ENCODE data around the gene TMEM30B. TPM values are rescaled to one million over a fixed set of nuclear protein-coding genes. Genes with fewer than 3 reads are reported as not detected.

Gene TMEM30B
- total and polyA plus RNA-seq, 2 experiments from 2014 or later = 18.2 to 19.3 TPM

GRCh38 chr14:61238611-61239245, 42.4 kb downstream of the TMEM30B start:
- Histone ChIP-seq H3K27me3 (no peaks in the 10 kb centered on the region), H3K79me2 (no peaks in the 10 kb centered on the region), H2AFZ (no peak overlapping the region), H3K9me2 (replicated peaks; ENCODE audit: insufficient read depth) (no peaks in the 10 kb centered on the region), H3K4me2 (no peak overlapping the region), H3K4me1 (ENCODE audit: insufficient read depth) (no peaks in the 10 kb centered on the region), H3K4me3 (no peak overlapping the region), H4K20me1 (ENCODE audit: insufficient read depth, poor library complexity, severe bottlenecking) (no peaks in the 10 kb centered on the region), H3K9me3 (ENCODE audit: low read depth) (no peaks in the 10 kb centered on the region), H3K36me3 (replicated peaks; ENCODE audit: insufficient read depth, low read depth) (no peaks in the 10 kb centered on the region), H3K27ac (no peak overlapping the region)
- DNase-seq (ENCODE audit: low spot score) = no peak
- TF ChIP-seq EZH2phosphoT487 (IDR thresholded peaks at IDR 0.05; ENCODE audit: low read depth, severe bottlenecking, unreplicated experiment) (no peak), EZH2 (IDR thresholded peaks at IDR 0.05; ENCODE audit: borderline replicate concordance) (no peak), CTCF (IDR thresholded peaks at IDR 0.05; ENCODE audit: poor library complexity) (no peak)
- 56% methylated on average over 7 of the region's 7 CpGs for WGBS (ENCODE audit: low lambda C conversion rate, missing lambda C conversion rate)

GRCh38 chr14:61234215-61234916, 46.8 kb downstream of the TMEM30B start:
- no peaks in the 10 kb centered on the region for H3K79me2 ChIP-seq
- no peaks in the 10 kb centered on the region for H3K9me3 ChIP-seq (ENCODE audit: low read depth)
- TF ChIP-seq EZH2phosphoT487 (IDR thresholded peaks at IDR 0.05; ENCODE audit: low read depth, severe bottlenecking, unreplicated experiment) (no peak), EZH2 (IDR thresholded peaks at IDR 0.05; ENCODE audit: borderline replicate concordance) (no peak)
- H3K36me3 ChIP-seq (replicated peaks; ENCODE audit: insufficient read depth, low read depth) = no peaks in the 10 kb centered on the region
- no peak overlapping the region for H3K4me3 ChIP-seq
- H3K9me2 ChIP-seq (replicated peaks; ENCODE audit: insufficient read depth) = no peaks in the 10 kb centered on the region
- H2AFZ ChIP-seq = no peak overlapping the region
- H3K4me1 ChIP-seq (ENCODE audit: insufficient read depth) = peaks cover under 1% of the 10 kb centered on the region
- no peak overlapping the region for H3K27ac ChIP-seq
- DNase-seq (ENCODE audit: low spot score) = no peak
- H4K20me1 ChIP-seq (ENCODE audit: insufficient read depth, poor library complexity, severe bottlenecking) = no peaks in the 10 kb centered on the region
- WGBS (ENCODE audit: low lambda C conversion rate, missing lambda C conversion rate) = 89% methylated on average over 2 of the region's 2 CpGs
- no peaks in the 10 kb centered on the region for H3K27me3 ChIP-seq
- H3K4me2 ChIP-seq = no peak overlapping the region

GRCh38 chr14:61233436-61233956, 47.6 kb downstream of the TMEM30B start:
- Histone ChIP-seq H3K4me2 (no peak overlapping the region), H3K9me3 (ENCODE audit: low read depth) (no peaks in the 10 kb centered on the region), H3K4me1 (ENCODE audit: insufficient read depth) (peaks cover 5% of the 10 kb centered on the region), H3K9me2 (replicated peaks; ENCODE audit: insufficient read depth) (no peaks in the 10 kb centered on the region), H3K36me3 (replicated peaks; ENCODE audit: insufficient read depth, low read depth) (no peaks in the 10 kb centered on the region), H3K27me3 (no peaks in the 10 kb centered on the region), H3K4me3 (no peak overlapping the region), H4K20me1 (ENCODE audit: insufficient read depth, poor library complexity, severe bottlenecking) (no peaks in the 10 kb centered on the region), H3K27ac (no peak overlapping the region), H3K79me2 (no peaks in the 10 kb centered on the region), H2AFZ (no peak overlapping the region)
- no peak for TF ChIP-seq EZH2 (IDR thresholded peaks at IDR 0.05; ENCODE audit: borderline replicate concordance)
- no peak for TF ChIP-seq CTCF (IDR thresholded peaks at IDR 0.05; ENCODE audit: poor library complexity)
- no peak for TF ChIP-seq EZH2phosphoT487 (IDR thresholded peaks at IDR 0.05; ENCODE audit: low read depth, severe bottlenecking, unreplicated experiment)
- WGBS (ENCODE audit: low lambda C conversion rate, missing lambda C conversion rate) = 81% methylated on average over 3 of the region's 3 CpGs
- DNase-seq (ENCODE audit: low spot score) = no peak

- Histone ChIP-seq H3K4me1 (ENCODE audit: insufficient read depth) (peaks cover 5% of the 10 kb centered on the region), H3K4me2 (no peak overlapping the region), H3K27ac (no peak overlapping the region), H3K79me2 (no peaks in the 10 kb centered on the region), H3K9me3 (ENCODE audit: low read depth) (no peaks in the 10 kb centered on the region), H2AFZ (no peak overlapping the region), H3K4me3 (no peak overlapping the region), H3K36me3 (replicated peaks; ENCODE audit: insufficient read depth, low read depth) (no peaks in the 10 kb centered on the region), H4K20me1 (ENCODE audit: insufficient read depth, poor library complexity, severe bottlenecking) (no peaks in the 10 kb centered on the region), H3K9me2 (replicated peaks; ENCODE audit: insufficient read depth) (no peaks in the 10 kb centered on the region), H3K27me3 (no peaks in the 10 kb centered on the region)
- 93% methylated on average over 4 of the region's 4 CpGs for WGBS (ENCODE audit: low lambda C conversion rate, missing lambda C conversion rate)
- no peak for DNase-seq (ENCODE audit: low spot score)
- no peak for TF ChIP-seq EZH2phosphoT487 (IDR thresholded peaks at IDR 0.05; ENCODE audit: low read depth, severe bottlenecking, unreplicated experiment)
- TF ChIP-seq CTCF (IDR thresholded peaks at IDR 0.05; ENCODE audit: poor library complexity) = no peak
- no peak for TF ChIP-seq EZH2 (IDR thresholded peaks at IDR 0.05; ENCODE audit: borderline replicate concordance)
Observed at GRCh38 chr14:61231810-61232209, 49.3 kb downstream of the TMEM30B start.

Measured in hepatocyte (in vitro differentiated cells).